ENCODE results near the gene IGFBP2. TPM values are rescaled to one million over a fixed set of nuclear protein-coding genes. Genes with fewer than 3 reads are reported as not detected.

IGFBP2 gene
- total and polyA plus RNA-seq, 2 of the 8 experiments (the other 6 are each of a cell fraction or from before 2014, with no cell fraction given), result 326 to 782 TPM

DNA sequence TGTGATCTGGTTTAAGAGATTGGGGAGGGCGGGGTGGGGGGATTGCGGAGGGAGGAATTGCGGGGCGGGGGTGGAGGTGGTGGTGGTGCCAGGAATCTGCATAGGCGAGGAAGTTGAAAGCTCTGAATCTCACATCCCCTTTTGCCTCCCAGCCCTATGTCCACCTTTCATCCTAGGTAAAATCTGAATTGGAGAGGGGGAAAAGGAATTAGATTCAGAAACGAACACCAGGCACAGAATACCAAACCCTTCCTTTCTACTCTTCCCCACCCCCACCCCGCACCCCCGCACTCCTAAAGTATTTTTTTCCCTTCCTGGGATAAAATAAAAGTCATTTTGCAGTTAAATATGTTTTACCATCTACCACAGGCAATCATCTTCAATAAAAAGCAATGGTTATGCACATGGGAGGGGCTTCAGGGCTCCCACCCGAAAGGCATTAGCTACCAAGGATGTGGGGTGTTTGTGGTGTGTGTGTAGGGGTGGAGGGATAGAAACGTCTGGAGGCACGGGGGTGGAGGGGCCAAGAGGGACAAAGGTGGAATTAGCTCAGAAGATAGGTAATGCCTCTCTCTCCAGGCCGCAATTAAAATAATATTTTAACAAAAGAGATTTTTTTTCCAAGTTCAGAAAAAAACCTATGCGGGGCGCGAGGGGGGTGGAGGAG is 60.3 kb downstream of the IGFBP2 start (continued):
- TF ChIP-seq, protein P1, sequence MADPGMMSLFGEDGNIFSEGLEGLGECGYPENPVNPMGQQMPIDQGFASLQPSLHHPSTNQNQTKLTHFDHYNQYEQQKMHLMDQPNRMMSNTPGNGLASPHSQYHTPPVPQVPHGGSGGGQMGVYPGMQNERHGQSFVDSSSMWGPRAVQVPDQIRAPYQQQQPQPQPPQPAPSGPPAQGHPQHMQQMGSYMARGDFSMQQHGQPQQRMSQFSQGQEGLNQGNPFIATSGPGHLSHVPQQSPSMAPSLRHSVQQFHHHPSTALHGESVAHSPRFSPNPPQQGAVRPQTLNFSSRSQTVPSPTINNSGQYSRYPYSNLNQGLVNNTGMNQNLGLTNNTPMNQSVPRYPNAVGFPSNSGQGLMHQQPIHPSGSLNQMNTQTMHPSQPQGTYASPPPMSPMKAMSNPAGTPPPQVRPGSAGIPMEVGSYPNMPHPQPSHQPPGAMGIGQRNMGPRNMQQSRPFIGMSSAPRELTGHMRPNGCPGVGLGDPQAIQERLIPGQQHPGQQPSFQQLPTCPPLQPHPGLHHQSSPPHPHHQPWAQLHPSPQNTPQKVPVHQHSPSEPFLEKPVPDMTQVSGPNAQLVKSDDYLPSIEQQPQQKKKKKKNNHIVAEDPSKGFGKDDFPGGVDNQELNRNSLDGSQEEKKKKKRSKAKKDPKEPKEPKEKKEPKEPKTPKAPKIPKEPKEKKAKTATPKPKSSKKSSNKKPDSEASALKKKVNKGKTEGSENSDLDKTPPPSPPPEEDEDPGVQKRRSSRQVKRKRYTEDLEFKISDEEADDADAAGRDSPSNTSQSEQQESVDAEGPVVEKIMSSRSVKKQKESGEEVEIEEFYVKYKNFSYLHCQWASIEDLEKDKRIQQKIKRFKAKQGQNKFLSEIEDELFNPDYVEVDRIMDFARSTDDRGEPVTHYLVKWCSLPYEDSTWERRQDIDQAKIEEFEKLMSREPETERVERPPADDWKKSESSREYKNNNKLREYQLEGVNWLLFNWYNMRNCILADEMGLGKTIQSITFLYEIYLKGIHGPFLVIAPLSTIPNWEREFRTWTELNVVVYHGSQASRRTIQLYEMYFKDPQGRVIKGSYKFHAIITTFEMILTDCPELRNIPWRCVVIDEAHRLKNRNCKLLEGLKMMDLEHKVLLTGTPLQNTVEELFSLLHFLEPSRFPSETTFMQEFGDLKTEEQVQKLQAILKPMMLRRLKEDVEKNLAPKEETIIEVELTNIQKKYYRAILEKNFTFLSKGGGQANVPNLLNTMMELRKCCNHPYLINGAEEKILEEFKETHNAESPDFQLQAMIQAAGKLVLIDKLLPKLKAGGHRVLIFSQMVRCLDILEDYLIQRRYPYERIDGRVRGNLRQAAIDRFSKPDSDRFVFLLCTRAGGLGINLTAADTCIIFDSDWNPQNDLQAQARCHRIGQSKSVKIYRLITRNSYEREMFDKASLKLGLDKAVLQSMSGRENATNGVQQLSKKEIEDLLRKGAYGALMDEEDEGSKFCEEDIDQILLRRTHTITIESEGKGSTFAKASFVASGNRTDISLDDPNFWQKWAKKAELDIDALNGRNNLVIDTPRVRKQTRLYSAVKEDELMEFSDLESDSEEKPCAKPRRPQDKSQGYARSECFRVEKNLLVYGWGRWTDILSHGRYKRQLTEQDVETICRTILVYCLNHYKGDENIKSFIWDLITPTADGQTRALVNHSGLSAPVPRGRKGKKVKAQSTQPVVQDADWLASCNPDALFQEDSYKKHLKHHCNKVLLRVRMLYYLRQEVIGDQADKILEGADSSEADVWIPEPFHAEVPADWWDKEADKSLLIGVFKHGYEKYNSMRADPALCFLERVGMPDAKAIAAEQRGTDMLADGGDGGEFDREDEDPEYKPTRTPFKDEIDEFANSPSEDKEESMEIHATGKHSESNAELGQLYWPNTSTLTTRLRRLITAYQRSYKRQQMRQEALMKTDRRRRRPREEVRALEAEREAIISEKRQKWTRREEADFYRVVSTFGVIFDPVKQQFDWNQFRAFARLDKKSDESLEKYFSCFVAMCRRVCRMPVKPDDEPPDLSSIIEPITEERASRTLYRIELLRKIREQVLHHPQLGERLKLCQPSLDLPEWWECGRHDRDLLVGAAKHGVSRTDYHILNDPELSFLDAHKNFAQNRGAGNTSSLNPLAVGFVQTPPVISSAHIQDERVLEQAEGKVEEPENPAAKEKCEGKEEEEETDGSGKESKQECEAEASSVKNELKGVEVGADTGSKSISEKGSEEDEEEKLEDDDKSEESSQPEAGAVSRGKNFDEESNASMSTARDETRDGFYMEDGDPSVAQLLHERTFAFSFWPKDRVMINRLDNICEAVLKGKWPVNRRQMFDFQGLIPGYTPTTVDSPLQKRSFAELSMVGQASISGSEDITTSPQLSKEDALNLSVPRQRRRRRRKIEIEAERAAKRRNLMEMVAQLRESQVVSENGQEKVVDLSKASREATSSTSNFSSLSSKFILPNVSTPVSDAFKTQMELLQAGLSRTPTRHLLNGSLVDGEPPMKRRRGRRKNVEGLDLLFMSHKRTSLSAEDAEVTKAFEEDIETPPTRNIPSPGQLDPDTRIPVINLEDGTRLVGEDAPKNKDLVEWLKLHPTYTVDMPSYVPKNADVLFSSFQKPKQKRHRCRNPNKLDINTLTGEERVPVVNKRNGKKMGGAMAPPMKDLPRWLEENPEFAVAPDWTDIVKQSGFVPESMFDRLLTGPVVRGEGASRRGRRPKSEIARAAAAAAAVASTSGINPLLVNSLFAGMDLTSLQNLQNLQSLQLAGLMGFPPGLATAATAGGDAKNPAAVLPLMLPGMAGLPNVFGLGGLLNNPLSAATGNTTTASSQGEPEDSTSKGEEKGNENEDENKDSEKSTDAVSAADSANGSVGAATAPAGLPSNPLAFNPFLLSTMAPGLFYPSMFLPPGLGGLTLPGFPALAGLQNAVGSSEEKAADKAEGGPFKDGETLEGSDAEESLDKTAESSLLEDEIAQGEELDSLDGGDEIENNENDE (IDR thresholded peaks at IDR 0.05; ENCODE audit: insufficient replicate concordance, low read length), result no peak
- TF ChIP-seq CEBPB (IDR thresholded peaks at IDR 0.05; ENCODE audit: low read depth, low read length), result no peak

Measured in H1 (cell line).